ENCODE results near the gene POLR3B. TPM values are rescaled to one million over a fixed set of nuclear protein-coding genes. Genes with fewer than 3 reads are reported as not detected.

POLR3B gene
- total RNA-seq, 2 donors from 2014 or later = 9.1 to 9.2 TPM

- no peak for TF ChIP-seq CTCF (IDR thresholded peaks at IDR 0.05)
- peaks cover 0 to 1% of the 10 kb centered on the region in 2 donors for H3K36me3 ChIP-seq (replicated peaks in 1 of 2; ENCODE audit: insufficient read depth in 1 of 2, low read depth in 2 of 2)
- DNase-seq = no peak
- intact Hi-C loops (cut with DNase I) = no loop called here
- H3K4me3 ChIP-seq = no peak overlapping the region
- H3K9me3 ChIP-seq = no peaks in the 10 kb centered on the region
- ATAC-seq = no peak
- H3K27ac ChIP-seq = no peak overlapping the region
- no peaks in the 10 kb centered on the region for H3K27me3 ChIP-seq
- no peaks in the 10 kb centered on the region for H3K4me1 ChIP-seq
These were observed 25.0 kb upstream of the POLR3B start for GRCh38 chr12:106332536-106332935.

GRCh38 chr12:106333010-106333409 lies 24.5 kb upstream of the POLR3B start:
- intact Hi-C loops (cut with DNase I) = no loop called here
- Histone ChIP-seq H3K4me3 (no peak overlapping the region), H3K36me3 (replicated peaks in 1 of 2; ENCODE audit: insufficient read depth in 1 of 2, low read depth in 2 of 2) (peaks cover 0 to 1% of the 10 kb centered on the region in 2 donors), H3K9me3 (no peaks in the 10 kb centered on the region), H3K27me3 (no peaks in the 10 kb centered on the region), H3K27ac (no peak overlapping the region), H3K4me1 (no peaks in the 10 kb centered on the region)
- ATAC-seq (no peak), DNase-seq (no peak)
- 48 to 65% methylated on average over 2 of the region's 2 CpGs for WGBS, 2 donors
- TF ChIP-seq CTCF (IDR thresholded peaks at IDR 0.05) (no peak), POLR2A (IDR thresholded peaks at IDR 0.05) (no peak)

GRCh38 chr12:106333756-106334155 lies 23.8 kb upstream of the POLR3B start:
- H3K4me1 ChIP-seq = no peaks in the 10 kb centered on the region
- WGBS, 2 donors = 86 to 92% methylated on average over 2 of the region's 2 CpGs
- H3K9me3 ChIP-seq = no peaks in the 10 kb centered on the region
- peaks cover 0 to 1% of the 10 kb centered on the region in 2 donors for H3K36me3 ChIP-seq (replicated peaks in 1 of 2; ENCODE audit: insufficient read depth in 1 of 2, low read depth in 2 of 2)
- no peak overlapping the region for H3K4me3 ChIP-seq
- intact Hi-C loops (cut with DNase I) = no loop called here
- ATAC-seq = no peak
- TF ChIP-seq CTCF (IDR thresholded peaks at IDR 0.05) (no peak), POLR2A (IDR thresholded peaks at IDR 0.05) (no peak)
- no peaks in the 10 kb centered on the region for H3K27me3 ChIP-seq
- DNase-seq = no peak
- no peak overlapping the region for H3K27ac ChIP-seq

- no peak overlapping the region for H3K27ac ChIP-seq
- peaks cover 0 to under 1% of the 10 kb centered on the region in 2 donors for H3K36me3 ChIP-seq (replicated peaks in 1 of 2; ENCODE audit: insufficient read depth in 1 of 2, low read depth in 2 of 2)
- intact Hi-C loops (cut with DNase I) = no loop called here
- H3K9me3 ChIP-seq = no peaks in the 10 kb centered on the region
- H3K4me1 ChIP-seq = peaks cover 21% of the 10 kb centered on the region
- TF ChIP-seq CTCF (IDR thresholded peaks at IDR 0.05) (no peak), POLR2A (IDR thresholded peaks at IDR 0.05) (no peak)
- WGBS, 2 donors = 55 to 56% methylated on average over 2 of the region's 2 CpGs
- no peak for ATAC-seq
- peak in 2 of 4 donors; percentile 32 to 57 for DNase-seq
- H3K4me3 ChIP-seq = no peak overlapping the region
- no peaks in the 10 kb centered on the region for H3K27me3 ChIP-seq
These were observed 16.3 kb upstream of the POLR3B start for GRCh38 chr12:106341086-106341877.
